GM19035 (cell line): ENCODE data around the gene ACTL6A.
"Not testable (repeated sequence)": the region's sequence is repeated elsewhere in the genome, so short reads cannot be mapped to it uniquely, and the experiment has no call there.

Source experiments
- ATAC-seq: cut with Tn5 transposase; IDR thresholded peaks from one replicate; pipeline ENCODE4 v1.9.1; 2021; ENCODE audit not compliant: unreplicated experiment

ACTL6A gene

DNA sequence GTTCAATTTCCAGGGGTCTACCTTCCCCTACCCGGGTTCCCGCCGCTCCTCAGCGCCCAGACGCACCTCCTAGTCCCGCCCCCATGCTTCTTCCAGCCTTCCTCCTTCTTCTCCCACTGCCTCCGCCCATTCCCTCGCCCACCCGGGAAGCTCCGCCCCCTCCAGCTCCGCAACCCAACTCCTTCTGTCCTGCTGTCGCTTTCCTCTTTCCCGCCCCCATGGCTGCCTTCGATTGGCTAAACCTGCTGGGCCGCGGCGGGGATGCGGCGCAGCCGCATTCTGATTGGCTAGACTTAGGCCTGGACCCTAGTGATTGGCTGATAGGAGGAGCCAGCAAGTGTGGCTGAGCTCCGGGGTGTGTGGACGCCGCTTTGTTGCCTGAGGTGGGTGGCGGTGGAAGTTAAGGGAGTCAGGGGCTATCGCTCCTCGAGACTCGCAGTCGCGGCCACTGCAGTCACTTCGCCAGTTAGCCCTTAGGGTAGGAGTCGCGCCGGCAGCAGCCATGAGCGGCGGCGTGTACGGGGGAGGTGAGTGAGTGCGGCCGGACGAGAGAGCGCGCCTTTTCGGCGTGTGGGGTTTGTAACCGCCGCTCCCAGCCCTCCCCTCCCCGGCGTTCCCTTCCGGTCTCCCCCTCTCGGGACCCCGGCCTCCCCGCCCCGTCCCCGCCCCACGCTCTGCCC is at the start of gene ACTL6A:
ACTL6A (plus strand) TSS at position 336 of the 680 bp plus-strand sequence; CDS start at position 503, 167 bp downstream.
- peak; percentile 93 for ATAC-seq

DNA sequence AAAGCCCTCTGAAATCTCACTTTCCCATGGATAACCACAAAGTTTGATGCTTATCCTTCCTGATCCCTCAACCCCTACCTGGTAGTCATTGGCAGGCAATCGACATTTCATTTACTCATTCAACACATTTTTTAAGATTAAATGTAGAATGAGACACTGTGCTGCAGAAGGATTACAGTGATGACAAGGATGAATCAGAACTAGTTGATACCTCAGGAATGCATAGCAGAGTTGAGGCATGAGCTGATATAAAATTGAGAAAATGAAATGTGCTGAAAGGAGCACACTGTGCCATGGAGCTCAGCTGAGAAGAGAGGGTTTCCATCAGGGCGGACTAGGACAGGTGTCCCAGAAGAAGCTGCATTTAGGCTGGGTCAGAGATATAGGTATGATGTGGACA is 48.9 kb upstream of the ACTL6A start:
- ATAC-seq: no peak

DNA sequence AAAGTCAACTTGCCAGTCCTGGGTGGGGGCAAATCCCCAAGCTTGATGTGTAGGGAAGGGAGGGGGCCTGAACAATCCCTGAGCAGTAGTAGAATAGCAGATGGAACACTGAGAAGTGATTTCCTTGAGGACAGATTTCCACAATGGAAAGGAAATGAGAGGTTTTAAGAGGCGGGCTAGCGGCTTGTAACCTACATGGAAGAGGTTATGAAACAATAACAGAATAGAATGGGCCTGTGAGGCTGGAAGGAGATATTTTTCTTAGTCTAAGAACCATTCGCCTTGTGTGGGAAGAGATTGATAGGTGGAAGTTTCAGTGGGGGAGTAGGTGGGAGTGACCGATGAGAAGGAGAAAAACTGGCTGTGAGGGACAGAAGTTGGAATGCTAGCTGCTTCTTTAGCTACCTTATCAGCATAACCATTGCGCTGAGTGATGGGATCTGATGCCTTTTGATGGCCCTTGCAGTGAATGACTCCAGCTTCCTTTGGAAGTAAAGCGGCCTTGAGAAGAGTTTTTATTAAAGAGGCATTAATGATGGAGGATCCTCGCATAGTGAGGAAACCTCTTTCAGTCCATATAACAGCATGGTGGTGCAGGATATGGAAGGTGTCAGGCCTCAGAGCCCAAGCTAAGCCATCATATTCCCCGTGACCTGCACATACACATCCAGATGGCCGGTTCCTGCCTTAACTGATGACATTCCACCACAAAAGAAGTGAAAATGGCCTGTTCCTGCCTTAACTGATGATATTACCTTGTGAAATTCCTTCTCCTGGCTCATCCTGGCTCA is 46.1 kb upstream of the ACTL6A start:
- ATAC-seq: not testable (repeated sequence)

DNA sequence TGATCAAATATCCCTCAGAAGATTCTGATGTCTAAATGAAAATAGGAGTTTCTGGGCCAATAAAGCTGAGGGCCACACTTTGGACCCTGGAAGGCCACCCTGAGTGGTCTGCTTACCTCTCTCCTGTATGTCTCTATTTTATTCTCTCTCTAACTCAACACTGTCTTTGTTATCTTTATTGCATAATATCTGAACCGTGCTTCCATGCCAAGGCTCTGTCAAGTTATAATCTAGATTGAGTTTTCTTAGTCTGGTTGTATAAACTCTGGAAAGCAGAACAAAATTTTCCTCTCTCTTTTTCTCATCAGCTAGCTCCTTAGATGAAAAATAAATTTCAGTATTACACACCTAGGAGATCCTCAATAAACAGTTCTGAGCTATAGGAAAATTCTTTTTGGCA is 36.2 kb upstream of the ACTL6A start:
- ATAC-seq: no peak

DNA sequence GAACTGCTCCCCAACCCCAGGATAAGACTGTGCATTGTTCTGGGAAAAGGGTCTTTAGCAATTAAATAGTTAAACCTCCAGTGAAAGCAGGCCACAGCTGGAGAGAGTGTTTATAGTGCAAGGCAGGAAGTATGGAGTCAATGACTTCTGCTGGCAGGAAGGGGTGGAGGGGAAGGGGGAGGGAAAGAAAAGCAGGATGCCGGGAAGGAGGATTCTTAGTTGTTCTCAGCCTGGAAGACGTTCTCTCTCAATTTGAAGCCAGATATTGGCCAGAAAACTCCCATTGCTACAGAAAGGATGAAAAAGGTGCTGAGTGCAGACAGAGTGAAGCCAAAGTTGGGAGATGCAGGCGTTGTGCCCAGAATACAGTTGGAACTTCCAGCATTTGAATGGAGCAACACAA is 35.7 kb upstream of the ACTL6A start:
- ATAC-seq: no peak

DNA sequence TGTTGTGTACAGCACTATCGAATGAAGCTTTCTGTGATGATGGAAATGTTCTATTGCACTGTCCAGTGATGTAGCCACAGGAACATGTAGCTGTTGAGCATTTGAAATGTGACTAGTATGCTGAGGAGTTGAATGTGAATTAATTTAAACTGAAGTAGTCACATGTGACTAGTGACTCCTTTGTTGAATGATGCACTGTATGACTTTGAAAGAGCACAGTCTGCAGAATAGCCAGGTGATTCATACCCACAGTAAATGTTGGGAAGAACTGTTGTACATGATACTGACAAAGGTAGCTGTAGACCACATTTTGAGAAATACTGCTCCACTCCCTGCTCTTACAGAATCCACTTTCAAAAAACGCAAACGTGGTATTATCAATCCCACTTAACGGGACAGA is 34.0 kb upstream of the ACTL6A start:
- ATAC-seq: no peak

DNA sequence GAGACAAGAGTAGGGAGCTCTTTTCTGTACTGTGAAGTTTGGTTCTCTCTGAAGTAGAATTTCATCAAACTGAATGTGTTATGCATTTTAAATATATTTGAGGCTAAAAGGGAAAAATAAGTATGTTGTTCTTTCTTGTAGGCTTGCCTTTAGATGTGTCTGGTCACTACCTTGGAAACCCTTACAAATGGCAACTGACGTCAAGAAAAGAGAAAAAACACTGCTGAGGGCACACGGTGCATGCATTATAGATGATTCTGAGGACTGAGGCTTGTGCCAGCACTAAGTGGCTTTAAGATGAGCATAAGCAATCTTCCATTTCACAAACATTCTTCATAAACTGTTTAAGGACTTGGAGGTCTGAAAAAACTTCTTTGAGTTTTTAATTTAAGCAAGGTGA is 31.1 kb upstream of the ACTL6A start:
- no peak for ATAC-seq

DNA sequence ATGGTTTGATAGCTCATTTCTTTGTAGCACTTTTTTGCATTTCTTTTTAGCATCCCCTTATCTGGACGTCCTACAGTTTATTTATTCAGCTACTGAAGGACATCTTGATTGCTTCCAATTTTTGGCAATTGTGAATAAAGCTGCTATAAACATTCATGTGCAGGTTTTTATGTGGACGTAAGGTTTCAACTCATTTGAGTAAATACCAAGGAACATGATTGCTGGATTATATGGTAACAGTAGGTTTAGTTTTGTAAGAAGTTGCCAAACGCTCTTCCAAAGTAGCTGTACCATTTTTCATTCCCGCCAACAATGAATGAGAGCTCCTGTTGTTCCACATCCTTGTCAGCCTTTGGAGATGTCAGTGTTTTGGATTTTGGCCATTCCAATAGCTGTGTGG is 29.5 kb upstream of the ACTL6A start:
- no peak for ATAC-seq

DNA sequence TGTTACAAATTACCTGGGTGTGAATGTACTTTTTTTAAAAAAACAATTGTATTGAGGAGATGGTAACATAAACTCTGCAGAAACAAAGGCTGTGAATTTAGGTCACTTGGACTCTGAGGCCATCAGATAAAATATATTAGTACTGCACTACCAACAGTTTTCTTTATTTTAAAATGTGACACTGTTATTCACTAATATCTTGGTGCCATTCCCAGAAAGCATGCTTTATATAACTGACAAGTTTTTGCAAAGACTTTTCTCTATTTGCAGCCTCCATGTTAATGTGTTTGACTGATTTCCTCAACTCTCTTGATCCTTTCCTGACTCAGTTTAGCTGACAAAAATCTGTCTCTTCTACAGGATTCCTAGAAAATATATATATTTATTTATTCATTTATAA is 26.5 kb upstream of the ACTL6A start:
- ATAC-seq: no peak

DNA sequence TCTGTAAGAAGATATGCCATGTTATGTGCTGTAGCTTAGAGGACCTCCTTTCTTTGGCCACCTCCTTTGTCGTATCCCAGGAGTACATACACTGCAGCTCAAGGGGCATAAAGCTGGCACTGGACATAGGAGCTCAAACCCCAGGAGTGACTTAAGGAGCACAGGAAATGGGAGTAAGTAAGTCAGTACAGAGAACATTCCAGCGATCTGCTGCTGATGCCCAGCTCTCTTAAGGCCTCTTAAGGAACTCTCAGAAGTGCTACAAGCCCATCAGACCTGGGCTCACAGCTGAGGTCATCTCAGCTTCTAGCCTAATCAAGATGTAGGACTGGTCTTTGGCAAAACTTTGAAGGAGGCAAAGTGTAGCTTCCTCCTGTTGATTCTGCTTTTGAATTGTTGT is 21.6 kb upstream of the ACTL6A start:
- ATAC-seq: no peak

DNA sequence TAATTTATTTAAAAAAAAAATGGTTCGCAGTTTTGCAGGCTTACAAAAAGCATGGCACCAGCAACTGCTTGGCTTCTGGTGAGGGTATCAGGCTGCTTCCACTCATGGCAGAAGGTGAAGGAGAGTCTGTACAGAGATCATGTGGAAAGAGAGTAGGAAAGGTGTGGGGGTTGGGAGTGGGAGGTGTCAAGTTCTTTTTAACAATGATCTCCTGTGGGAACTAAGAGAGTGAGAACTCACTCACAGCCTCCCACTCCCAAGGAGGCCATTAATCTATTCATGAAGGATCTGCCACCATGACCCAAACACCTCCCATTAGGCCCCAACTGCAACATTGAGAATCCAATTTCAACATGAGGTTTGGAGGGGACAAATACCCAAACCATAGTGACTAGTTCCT is 21.1 kb upstream of the ACTL6A start:
- ATAC-seq: no peak

DNA sequence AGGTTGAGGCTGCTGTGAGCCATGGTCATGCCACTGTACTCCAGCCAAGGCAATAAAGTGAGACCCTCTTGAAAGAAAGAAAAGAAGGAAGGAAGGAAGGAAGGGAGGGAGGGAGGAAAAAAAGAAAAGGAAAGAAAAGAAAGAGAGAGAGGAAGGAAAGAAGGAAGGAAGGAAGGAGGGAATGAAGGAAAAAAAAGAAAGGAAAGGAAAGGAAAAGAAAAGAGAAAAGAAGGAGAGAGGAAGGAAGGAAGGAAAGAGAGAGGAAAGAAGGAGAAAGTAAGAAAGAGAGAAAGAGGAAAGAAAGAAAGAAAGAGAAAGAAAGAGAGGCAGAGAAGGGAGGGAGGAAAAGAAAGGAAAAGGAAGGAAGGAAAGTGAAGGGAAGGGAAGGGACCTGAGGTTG is 20.4 kb upstream of the ACTL6A start:
- ATAC-seq: no peak

DNA sequence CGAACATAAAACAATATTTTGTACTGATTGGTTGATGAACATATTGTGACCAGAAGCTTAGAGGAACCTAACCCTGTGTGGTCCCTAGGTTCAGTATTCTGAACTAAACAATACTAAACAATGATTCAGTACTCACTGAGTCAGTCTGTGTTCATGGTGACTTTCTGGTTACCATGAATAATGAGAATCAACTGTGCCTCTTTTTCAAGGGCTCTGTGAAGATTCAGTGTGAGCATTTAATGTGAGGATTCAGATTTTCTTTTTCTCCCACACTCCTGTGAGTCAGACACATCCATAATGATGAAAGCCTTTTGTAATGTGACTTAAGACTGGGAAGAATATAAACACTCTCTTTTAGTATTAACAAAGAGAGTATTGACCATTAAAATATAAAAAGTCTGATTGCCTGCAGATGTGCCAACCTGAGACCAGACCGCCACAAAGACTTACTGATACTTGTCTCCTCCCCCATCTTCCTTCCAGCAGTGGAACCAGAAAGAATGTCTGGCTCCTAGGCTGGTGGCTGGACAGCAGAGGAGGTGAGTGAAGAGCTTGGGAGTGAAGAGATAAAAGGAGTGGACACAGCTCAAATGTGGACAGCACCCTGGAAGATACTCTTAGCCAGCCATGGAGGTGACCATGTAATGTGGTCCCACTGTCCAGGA is 17.6 kb upstream of the ACTL6A start:
- no peak for ATAC-seq

DNA sequence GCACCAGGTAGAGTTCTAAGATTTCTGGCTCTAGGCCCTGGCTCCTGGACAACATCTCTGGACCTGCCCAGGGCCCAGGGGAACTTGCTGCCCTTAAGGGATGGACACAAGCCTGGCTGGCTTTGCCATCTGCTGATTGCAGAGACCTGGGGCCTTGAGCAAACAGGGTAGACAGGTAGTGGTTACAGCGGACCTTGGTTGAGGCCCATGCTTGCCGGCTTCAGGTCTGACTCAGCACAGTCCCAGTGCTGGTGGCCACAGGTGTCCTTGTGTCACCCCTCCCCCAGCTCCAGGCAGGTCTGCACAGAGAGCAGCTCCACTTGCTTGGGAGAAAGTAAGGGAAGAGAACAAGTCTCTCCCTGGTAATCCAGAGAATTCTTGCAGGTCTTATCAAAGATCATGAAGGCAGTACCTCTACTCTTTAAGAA is 15.9 kb upstream of the ACTL6A start:
- no peak for ATAC-seq

DNA sequence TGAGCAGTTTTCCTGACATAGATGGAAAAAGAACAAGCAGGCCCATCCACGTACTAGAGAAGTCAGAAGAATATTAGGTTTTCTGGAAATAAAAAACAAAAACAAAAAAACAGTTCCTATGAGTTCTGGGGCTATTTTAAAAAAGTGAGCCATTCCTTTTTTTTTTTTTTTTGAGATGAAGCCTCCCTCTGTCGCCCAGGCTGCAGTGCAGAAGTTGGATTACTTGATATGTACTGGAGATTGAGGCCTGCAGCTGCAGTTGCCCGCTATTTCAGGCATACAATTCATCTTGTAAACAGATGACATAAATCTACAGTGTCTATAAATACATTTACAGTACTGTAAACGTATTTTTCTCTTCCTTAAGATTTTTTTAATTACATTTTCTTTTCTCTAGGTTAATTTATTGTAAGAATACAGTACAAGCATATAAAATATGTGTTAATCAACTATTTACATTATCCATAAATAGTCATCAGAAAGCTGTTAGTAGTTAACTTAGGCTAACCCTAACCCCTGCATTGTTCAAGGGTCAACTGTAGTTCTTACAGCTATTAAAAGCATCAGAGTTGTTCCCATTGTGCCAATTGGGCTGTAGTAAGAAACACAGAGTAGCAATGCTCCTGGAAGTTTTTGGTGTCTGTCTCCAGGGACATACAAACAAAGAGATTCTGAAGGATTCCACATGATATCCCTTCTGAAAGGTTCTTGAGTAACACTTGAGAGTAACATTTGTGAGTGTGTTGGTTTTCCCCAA is 11.2 kb upstream of the ACTL6A start:
- ATAC-seq: no peak

DNA sequence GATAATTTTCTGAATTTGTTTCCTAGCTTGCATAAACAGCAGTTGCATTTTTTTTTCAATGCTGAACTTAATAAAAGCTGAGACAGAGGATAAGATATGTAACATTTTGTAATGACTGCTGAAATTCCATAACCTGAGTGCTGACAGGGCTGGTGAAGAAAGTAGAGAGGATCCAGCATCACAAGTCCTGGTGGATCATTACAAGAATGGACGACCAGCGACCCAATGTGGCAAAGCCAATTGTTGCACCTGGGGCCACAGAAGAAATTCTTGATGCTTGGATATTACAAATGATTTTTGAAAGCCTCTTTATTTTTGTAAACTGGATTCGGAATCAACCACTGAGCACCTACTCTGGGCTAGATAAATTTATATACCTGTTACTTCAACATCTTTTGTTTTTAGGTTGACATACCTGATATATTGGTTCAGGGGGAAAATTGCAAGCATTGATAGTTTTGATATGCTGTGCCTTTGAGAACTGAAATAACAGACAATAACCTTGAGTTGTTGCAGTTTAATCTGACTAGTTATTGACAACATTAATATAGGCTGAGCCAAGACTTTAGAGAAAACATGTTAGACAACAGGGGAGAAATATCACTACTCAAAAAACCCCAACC is 3.9 kb upstream of the ACTL6A start:
- ATAC-seq: no peak

DNA sequence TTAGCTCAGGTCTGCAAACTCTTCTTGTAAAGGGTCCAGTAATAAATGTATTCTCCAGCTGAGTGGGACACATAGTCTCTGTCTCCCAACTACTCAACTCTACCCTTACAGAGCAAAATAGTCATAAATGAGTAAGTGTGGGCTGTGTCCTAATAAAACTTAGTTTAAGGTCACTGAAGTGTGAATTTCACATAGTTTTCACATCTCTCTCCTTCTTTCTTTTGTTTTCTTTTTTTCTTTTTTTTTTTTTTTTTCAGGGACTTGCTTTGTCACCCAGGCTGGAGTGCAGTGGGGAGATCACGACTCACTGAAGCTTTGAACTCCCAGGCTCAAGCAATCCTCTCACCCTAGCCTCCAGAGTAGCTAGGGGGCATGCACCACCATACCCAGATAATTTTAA is 1.9 kb upstream of the ACTL6A start:
- no peak for ATAC-seq

DNA sequence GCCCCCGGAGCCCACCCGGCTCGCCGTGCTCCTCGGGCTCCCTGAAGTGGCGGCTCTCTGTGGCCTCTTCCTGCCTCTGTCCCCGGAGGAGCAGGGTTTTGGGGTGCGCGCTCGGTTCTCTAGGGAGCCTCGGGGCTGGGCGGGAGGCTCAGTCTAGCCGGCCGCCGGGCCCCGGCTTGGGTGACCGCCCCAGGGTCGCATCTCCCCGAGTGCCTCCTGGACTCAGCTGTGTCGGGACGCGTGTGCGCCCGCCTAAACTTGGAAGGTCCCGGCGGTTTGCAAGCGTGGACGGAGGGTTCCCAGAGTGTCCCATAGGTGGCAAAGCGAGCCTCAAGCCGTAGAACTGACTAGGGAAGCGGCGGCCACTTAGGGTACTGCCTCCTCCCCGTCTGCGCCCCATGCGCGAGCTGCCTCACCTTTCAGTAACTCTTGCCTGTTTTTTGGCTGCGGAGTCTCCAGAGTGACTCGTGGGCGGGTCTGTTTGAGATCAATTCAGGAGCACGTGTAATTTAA is 601 bp downstream of the ACTL6A start:
- peak; percentile 49 for ATAC-seq

DNA sequence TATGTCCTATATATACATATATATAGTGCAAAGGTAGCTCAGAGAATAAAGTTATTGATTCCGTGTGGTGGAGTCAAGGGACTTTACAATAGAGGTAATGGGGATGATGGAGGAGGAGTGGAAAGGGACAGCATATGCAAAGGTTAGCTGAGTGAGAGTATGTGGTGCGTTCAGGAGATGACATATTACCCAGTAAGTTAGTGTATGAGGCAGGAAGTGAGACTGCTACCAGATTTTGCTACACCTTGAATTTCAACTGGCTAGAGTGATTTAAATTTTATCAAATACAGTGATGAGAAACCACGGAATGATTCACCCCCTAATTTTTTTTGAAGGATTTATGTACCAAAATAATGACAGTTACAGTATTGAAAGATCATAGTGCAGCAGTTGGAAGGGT is 2.8 kb downstream of the ACTL6A start:
- ATAC-seq: peak; percentile 24

DNA sequence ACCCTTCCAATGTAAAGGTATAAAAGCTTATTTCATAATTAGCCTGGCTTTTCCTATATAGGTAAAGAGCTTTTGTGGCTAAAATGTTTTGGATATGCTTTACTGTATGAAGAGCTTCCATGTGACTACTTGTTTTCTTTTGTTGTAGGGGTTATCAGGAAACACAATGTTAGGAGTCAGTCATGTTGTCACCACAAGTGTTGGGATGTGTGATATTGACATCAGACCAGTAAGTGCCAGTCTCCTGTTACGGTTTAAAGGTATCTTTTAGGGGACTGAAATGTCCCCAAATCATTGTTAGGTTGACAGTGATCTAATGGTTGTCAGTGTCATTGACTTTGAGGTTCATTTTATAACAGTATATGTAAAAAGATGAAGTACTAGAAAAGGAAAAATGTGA is 18.3 kb downstream of the ACTL6A start:
- ATAC-seq: no peak

DNA sequence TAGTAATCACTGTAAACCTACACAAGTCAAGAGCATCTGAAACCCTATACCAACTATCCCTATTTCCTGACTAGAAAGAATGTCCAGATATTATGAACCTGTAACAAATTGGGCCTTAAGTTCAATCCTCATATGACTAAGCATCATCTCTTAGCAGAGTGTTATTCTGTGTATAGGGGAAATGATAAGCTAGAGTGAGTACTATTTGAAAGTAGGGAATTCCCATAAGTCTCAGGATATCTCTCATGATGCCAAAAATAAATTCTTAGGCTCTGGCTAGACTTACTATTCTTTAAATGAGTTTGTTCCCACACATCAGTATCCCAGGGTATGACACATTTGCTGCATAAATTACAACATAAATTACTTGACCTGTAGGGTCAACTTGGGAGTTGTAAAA is 26.4 kb downstream of the ACTL6A start:
- no peak for ATAC-seq
